ACC112 (cell line): ENCODE measurements around the gene BRD7.

Experiments used
- H2AFZ ChIP-seq: fragments of 200-600 bp; sonication (generic); one replicate; pipeline ENCODE4 v1.6.0; 2017; ENCODE audit warnings: antibody characterized with exemption, low read length; ENCODE audit not compliant: unreplicated experiment
- H3K27ac ChIP-seq: fragments of 200-600 bp; sonication (generic); 2 replicates; pipeline ENCODE4 v1.5.1; 2014; ENCODE audit warnings: low read depth, mild to moderate bottlenecking, antibody characterized with exemption, low read length, moderate library complexity
- H3K27me3 ChIP-seq: fragments of 200-600 bp; sonication (generic); 2 replicates; pipeline ENCODE4 v1.6.1; 2014; ENCODE audit warnings: mild to moderate bottlenecking, antibody characterized with exemption, low read length, moderate library complexity, mixed read lengths; ENCODE audit not compliant: insufficient read depth
- H3K36me3 ChIP-seq: fragments of 200-600 bp; sonication (generic); 2 replicates; pipeline ENCODE4 v1.6.1; 2016; ENCODE audit warnings: mild to moderate bottlenecking, antibody characterized with exemption, low read length, moderate library complexity, mixed read lengths; ENCODE audit not compliant: insufficient read depth
- H3K4me1 ChIP-seq: fragments of 200-600 bp; sonication (generic); one replicate; pipeline ENCODE4 v1.6.1; 2016; ENCODE audit warnings: low read length, mixed read lengths; ENCODE audit not compliant: insufficient read depth, unreplicated experiment, control insufficient read depth
- H3K4me3 ChIP-seq: fragments of 200-600 bp; sonication (generic); 2 replicates; pipeline ENCODE4 v1.5.1; 2014; ENCODE audit warnings: mild to moderate bottlenecking, low read depth, low read length
- H3K79me2 ChIP-seq: fragments of 200-600 bp; sonication (generic); one replicate; pipeline ENCODE4 v1.6.0; 2016; ENCODE audit warnings: low read length; ENCODE audit not compliant: control insufficient read depth, unreplicated experiment, insufficient read depth

The BRD7 gene

GRCh38 chr16:50400312-50400966 lies 31.7 kb upstream of the BRD7 start:
- Histone ChIP-seq H3K4me3 (no peak overlapping the region), H3K79me2 (no peaks in the 10 kb centered on the region), H3K36me3 (no peaks in the 10 kb centered on the region), H3K27me3 (peaks cover 19% of the 10 kb centered on the region), H2AFZ (no peak overlapping the region), H3K4me1 (no peaks in the 10 kb centered on the region), H3K27ac (no peak overlapping the region)

DNA sequence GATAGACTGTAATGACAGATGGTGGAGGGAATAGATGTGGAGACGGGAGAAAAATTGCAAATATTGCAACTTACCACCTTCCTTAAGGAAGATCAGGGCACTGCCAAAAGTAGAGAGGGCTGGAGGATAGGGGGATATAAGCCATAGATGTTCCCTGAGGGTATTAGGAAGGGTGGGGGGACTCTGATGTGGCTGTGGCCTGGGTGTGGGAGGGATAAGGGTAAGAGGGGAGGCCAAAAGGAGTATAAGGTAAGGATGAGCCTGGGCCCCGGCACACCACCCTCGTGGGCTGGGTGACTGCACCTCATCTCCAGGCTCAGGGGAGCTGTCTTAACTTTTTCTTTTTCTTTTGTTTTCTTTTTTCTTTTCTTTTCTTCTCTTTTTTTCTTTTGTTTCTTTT lies 30.6 kb upstream of the BRD7 start:
- Histone ChIP-seq H2AFZ (no peak overlapping the region), H3K4me3 (no peak overlapping the region), H3K79me2 (no peaks in the 10 kb centered on the region), H3K36me3 (no peaks in the 10 kb centered on the region), H3K27ac (no peak overlapping the region), H3K27me3 (peaks cover 17% of the 10 kb centered on the region), H3K4me1 (no peaks in the 10 kb centered on the region)

GRCh38 chr16:50398336-50398735 lies 29.5 kb upstream of the BRD7 start:
- Histone ChIP-seq H3K27me3 (peaks cover 17% of the 10 kb centered on the region), H2AFZ (no peak overlapping the region)

DNA sequence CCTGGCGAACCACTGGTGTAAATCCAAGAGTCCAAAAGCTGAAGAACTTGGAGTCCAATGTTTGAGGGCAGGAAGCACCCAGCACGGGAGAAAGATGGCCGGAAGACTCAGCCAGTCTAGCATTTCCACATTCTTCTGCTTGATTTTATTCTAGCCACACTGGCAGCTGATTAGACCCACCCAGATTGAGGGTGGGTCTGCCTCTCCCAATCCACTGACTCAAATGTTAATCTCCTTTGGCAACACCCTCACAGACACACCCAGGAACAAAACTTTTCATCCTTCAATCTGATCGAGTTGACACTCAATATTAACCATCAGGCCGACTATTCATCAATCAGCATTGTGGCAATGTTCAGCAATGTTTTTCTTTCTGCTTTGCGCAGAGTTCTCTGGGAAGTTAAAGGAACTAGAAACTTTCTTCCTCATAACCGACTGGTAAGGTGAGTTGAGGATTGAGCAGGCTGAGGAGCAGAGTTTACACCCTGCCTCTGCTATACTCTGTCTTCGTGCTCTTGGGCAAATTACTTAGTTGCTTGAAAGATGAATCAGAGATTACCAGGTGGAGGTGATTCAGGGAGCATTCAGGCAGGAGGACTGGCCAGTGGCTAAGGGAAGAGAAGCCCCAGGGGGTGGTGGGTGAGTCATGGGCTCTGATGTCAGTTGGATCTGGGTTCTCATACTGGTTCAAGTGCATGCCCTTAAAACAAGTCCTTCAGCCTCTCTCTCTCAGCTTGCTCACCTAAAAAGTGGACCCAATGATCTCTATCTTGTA lies 28.2 kb upstream of the BRD7 start:
- no peaks in the 10 kb centered on the region for H3K36me3 ChIP-seq
- H3K27me3 ChIP-seq = peaks cover 13% of the 10 kb centered on the region
- no peak overlapping the region for H2AFZ ChIP-seq
- H3K4me1 ChIP-seq = no peaks in the 10 kb centered on the region
- H3K4me3 ChIP-seq = no peak overlapping the region
- H3K79me2 ChIP-seq = no peaks in the 10 kb centered on the region
- no peak overlapping the region for H3K27ac ChIP-seq

More at GRCh38 chr16:50398336-50398735, 29.5 kb upstream of the BRD7 start:
- no peak overlapping the region for H3K27ac ChIP-seq
- no peak overlapping the region for H3K4me3 ChIP-seq
- H3K79me2 ChIP-seq = no peaks in the 10 kb centered on the region
- H3K4me1 ChIP-seq = no peaks in the 10 kb centered on the region
- H3K36me3 ChIP-seq = no peaks in the 10 kb centered on the region

DNA sequence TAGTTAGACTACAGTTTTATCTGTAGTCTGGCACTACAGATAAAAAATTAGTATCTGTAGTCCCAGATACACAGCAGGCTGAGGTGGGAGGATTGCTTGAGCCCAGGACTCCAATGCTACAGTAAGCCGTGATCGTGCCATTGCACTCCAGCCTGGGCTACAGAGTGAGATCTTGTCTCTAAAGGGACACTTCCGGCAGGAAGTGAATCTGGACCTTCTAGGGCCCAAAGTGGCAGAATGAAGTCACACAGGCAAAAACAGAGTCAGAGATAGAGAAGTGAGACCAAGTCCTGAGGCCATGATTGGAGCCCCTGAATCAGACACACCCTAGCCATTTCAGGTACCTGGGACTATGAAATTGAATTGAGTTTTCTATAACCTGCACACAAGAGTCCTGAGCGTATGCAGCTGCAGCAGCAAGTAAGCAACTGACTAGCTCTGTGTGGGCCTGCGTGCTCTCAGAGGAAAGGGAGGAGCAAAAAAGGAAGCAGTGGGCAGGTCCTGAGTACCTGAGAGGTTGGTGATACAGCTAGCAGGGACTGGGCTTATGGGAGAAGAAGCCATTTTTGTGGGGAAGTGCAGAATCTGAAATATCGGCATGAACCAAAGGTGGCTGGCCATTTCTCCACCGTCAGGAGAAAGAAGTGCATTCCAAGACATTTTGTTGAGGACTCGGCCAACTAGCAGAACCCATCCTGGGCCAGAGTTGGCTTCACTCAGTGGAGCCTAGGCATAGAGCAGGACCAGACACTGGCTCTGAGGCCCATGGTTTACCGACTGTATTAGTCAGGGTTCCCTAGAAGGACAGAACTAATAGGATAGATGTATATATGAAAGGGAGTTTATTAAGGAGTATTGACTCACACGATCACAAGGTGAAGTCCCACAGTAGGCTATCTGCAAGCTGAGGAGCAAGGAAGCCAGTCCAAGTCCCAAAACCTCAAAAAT lies 27.2 kb upstream of the BRD7 start:
- H3K4me1 ChIP-seq = no peaks in the 10 kb centered on the region
- H3K36me3 ChIP-seq = no peaks in the 10 kb centered on the region
- H2AFZ ChIP-seq = no peak overlapping the region
- no peaks in the 10 kb centered on the region for H3K79me2 ChIP-seq
- peaks cover 15% of the 10 kb centered on the region for H3K27me3 ChIP-seq
- H3K27ac ChIP-seq = no peak overlapping the region
- H3K4me3 ChIP-seq = no peak overlapping the region

- Histone ChIP-seq H3K27ac (no peak overlapping the region), H3K36me3 (no peaks in the 10 kb centered on the region), H2AFZ (no peak overlapping the region)
Measured at GRCh38 chr16:50393858-50394802, 25.3 kb upstream of the BRD7 start.

DNA sequence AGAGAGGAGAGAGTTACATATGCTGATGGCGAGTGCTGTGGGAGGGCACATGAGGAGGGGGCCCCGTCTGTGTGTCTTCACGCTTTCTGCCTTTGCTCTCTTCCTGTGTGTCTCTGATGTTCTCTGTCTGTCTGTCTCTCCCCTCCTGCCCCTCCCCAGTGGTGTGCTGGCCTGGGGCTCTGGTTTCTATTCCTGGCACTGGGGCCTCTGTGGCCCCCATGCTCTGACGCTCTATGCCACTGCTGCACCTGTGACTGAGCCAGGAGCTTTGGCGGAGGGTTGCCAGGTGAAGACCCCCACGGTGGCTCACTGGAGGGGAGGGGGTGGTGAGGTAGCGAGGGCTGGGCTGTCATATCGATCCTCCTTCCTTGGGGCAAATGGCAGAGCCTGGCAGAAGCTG lies 24.6 kb upstream of the BRD7 start:
- Histone ChIP-seq H3K27ac (no peak overlapping the region), H3K79me2 (no peaks in the 10 kb centered on the region), H2AFZ (no peak overlapping the region), H3K36me3 (no peaks in the 10 kb centered on the region), H3K27me3 (peaks cover 28% of the 10 kb centered on the region), H3K4me3 (no peak overlapping the region), H3K4me1 (no peaks in the 10 kb centered on the region)

More at GRCh38 chr16:50393858-50394802, 25.3 kb upstream of the BRD7 start:
- H3K4me3 ChIP-seq = no peak overlapping the region
- H3K79me2 ChIP-seq = no peaks in the 10 kb centered on the region
- H3K4me1 ChIP-seq = no peaks in the 10 kb centered on the region
- H3K27me3 ChIP-seq = peaks cover 21% of the 10 kb centered on the region

GRCh38 chr16:50390914-50391716 lies 22.3 kb upstream of the BRD7 start:
- Histone ChIP-seq H3K36me3 (no peaks in the 10 kb centered on the region), H3K79me2 (no peaks in the 10 kb centered on the region), H2AFZ (no peak overlapping the region), H3K4me1 (no peaks in the 10 kb centered on the region), H3K4me3 (no peak overlapping the region), H3K27ac (no peak overlapping the region), H3K27me3 (peaks cover 51% of the 10 kb centered on the region)

DNA sequence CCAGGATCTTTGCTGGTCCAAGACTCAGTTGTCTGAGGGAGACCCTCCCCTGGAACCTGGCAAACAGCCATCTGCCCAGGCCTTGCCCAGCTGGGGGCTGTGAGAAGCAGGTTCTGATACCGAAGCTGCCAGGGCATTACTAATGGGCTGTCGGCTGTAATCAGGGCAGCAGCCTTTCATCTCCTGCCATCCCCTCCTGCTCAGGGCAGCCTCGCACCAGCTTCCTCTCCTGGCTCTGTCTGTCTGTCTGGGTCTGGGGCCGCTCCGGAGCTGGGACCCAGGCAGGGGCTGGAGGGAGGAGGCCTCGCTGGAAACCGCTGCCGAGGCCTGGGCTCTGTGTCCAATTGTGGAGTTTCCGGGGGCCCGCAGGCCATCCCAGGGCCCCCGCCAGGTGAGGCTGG lies 21.6 kb upstream of the BRD7 start:
- no peak overlapping the region for H3K27ac ChIP-seq
- no peaks in the 10 kb centered on the region for H3K79me2 ChIP-seq
- H2AFZ ChIP-seq = no peak overlapping the region

More for the DNA sequence above, 21.6 kb upstream of the BRD7 start:
- Histone ChIP-seq H3K27me3 (peaks cover 58% of the 10 kb centered on the region), H3K4me3 (no peak overlapping the region), H3K4me1 (no peaks in the 10 kb centered on the region), H3K36me3 (no peaks in the 10 kb centered on the region)
